Measurements from ENCODE around the gene SLC25A26.

DNA sequence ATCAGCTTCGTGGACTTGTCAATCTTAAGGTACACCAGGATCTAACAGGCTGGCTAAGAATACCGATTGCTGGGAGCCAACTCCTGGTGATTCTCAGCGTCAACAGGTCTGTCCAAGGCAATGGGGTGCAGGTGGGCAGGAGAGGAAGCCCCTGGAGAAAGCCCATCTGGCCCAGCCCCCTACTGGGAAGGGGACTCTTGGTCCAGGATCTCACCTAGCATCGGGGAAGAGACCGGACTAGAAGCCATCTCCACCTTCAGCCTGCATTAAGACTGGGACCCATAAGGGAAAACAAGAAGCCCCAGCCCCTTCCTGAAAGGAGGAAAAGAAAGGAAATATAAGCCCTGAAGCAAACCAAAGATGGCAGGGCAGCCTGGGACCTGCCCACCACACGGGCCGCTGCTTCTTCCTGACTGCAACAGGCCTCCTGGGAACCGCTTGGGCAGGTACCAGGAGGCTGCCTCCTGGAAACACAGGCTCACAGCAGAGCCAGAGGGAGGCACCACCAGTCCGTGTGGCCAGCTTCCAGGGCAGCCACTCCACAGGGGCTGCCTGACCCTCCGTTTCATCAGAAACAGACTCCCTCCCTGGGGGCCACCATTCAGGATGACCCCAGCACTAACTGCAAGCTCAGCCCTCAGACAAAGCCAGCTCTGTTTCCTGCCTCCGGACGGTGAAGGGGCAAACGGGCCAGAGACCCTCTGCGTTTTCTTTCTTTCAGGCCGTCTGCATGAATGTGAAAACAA, 179.8 kb downstream of the SLC25A26 start:
- TF ChIP-seq POLR2AphosphoS5 (IDR thresholded peaks at IDR 0.05; ENCODE audit: borderline replicate concordance, low read depth, low read length) (no peak), EZH2 (IDR thresholded peaks at IDR 0.05) (no peak), FOXP2 (optimal IDR thresholded peaks at IDR 0.05; ENCODE audit: control extremely low read depth, extremely low read length, insufficient read depth) (no peak)
